K562 (cell line): ENCODE data around the gene MAP2K7. TPM values are rescaled to one million over a fixed set of nuclear protein-coding genes. Genes with fewer than 3 reads are reported as not detected.
"Not testable (repeated sequence)": the region's sequence is repeated elsewhere in the genome, so short reads cannot be mapped to it uniquely, and the experiment has no call there.

Experiments
- ATAC-seq: fragments of 200-7000 bp; cut with Tn5 transposase; 3 replicates; pipeline ENCODE4 v1.9.1; 2020; ENCODE audit warnings: moderate library complexity
- BruUV-seq: library from RNA; stranded (reverse); fragments of 400-500 nt; replicated peaks from 2 replicates; lab custom pipeline; 2021; lab: Mats Ljungman, UMichigan
- CTCF ChIA-PET: fragments of 300-600 bp; formaldehyde crosslinking; extraction: SDS; loops from one replicate; lab custom pipeline; 2021; ENCODE audit warnings: low intra/inter-chr PET ratio; lab: Yijun Ruan, JAX
- POLR2A ChIA-PET: fragments of 300-600, 350-650 bp; sonication (Branson Sonifier 250); formaldehyde crosslinking; extraction: SDS; loops from one replicate; lab custom pipeline; 2021; ENCODE audit warnings: antibody characterized with exemption, inconsistent platforms; lab: Yijun Ruan, JAX
- DNase-seq, 4 experiments: peaks; one replicate each; pipeline versions ENCODE4 v3.0.0 to v3.0.0-alpha.2; 2011 to 2018; ENCODE audit warnings: low spot score in 3 of 4, mixed read lengths in 3 of 4; ENCODE audit errors: extremely low read depth in 1 of 4
- FAIRE-seq: peaks from 2 replicates; lab custom pipeline; 2011; peaks lifted over from hg19 to GRCh38; lab: Jason Lieb, UNC
- H2AFZ ChIP-seq: 2 replicates; pipeline ENCODE4 v1.6.0; 2011; ENCODE audit warnings: low read depth, low read length, control low read depth, inconsistent platforms
- H3K27ac ChIP-seq: fragments of 200-600 bp; 3 replicates; pipeline ENCODE4 v1.8.0; 2011; ENCODE audit warnings: low read depth, mild to moderate bottlenecking, control low read depth, inconsistent platforms, low read length, moderate library complexity, mixed read lengths; ENCODE audit errors: extremely low read depth
- H3K27me3 ChIP-seq, 2 experiments: fragments of 300-600 bp in 1 of 2; 2 replicates in 1 of 2; 3 replicates in 1 of 2; pipeline versions ENCODE4 v1.6.0 to v1.8.0; 2011; ENCODE audit warnings: inconsistent platforms in 2 of 2, low read length in 2 of 2, mild to moderate bottlenecking in 1 of 2, mixed read lengths in 1 of 2, moderate library complexity in 1 of 2; ENCODE audit not compliant: control insufficient read depth in 2 of 2, insufficient read depth in 2 of 2
- H3K36me3 ChIP-seq: fragments of 300-600 bp; 3 replicates; pipeline ENCODE4 v1.8.0; 2011; ENCODE audit warnings: mild to moderate bottlenecking, low read length, inconsistent platforms; ENCODE audit not compliant: control insufficient read depth, insufficient read depth
- H3K4me1 ChIP-seq, 2 experiments: fragments of 200-600 bp in 1 of 2; replicated peaks in 1 of 2; 2 replicates in 1 of 2; 3 replicates in 1 of 2; pipeline versions ENCODE4 v1.5.1 to v1.8.0; 2011; ENCODE audit warnings: inconsistent platforms in 2 of 2, low read length in 2 of 2, mild to moderate bottlenecking in 1 of 2, mixed read lengths in 1 of 2, moderate library complexity in 1 of 2; ENCODE audit not compliant: control insufficient read depth in 2 of 2, insufficient read depth in 2 of 2
- H3K4me2 ChIP-seq: 2 replicates; pipeline ENCODE4 v1.6.1; 2011; ENCODE audit warnings: low read length, control low read depth, inconsistent platforms, mixed read lengths; ENCODE audit not compliant: insufficient read depth
- H3K4me3 ChIP-seq: fragments of 200-600 bp; sonication (generic), shearing (Covaris generic); 2 replicates; pipeline ENCODE4 v1.5.1; 2016; ENCODE audit warnings: control low read depth, inconsistent platforms
- H3K79me2 ChIP-seq: fragments of 200-600 bp; 3 replicates; pipeline ENCODE4 v1.8.0; 2011; ENCODE audit warnings: low read length, inconsistent platforms; ENCODE audit not compliant: control insufficient read depth, insufficient read depth
- H3K9ac ChIP-seq, 2 experiments: 2 replicates each; pipeline versions ENCODE4 v1.6.0 to v1.6.1; 2011; ENCODE audit warnings: low read depth in 2 of 2, low read length in 2 of 2, control low read depth in 1 of 2, inconsistent platforms in 1 of 2, mild to moderate bottlenecking in 1 of 2, mixed read lengths in 1 of 2; ENCODE audit not compliant: insufficient read depth in 1 of 2
- H3K9me1 ChIP-seq: one replicate; pipeline ENCODE4 v1.6.0; 2011; ENCODE audit warnings: inconsistent platforms, mild to moderate bottlenecking, low read length, moderate library complexity; ENCODE audit not compliant: control insufficient read depth, insufficient read depth
- H3K9me3 ChIP-seq: replicated peaks from 2 replicates; pipeline ENCODE4 v1.5.1; 2011; ENCODE audit warnings: low read depth, low read length, inconsistent platforms; ENCODE audit not compliant: control insufficient read depth, insufficient read depth
- H4K20me1 ChIP-seq: replicated peaks from 2 replicates; pipeline ENCODE4 v1.6.1; 2011; ENCODE audit warnings: low read length, inconsistent platforms, mixed read lengths; ENCODE audit not compliant: control insufficient read depth, insufficient read depth
- CXXC5 ChIP-seq: fragments of 250-450 bp; sonication (Bioruptor Pico); IDR thresholded peaks from 2 replicates; pipeline ENCODE4 v1.8.0; 2022; ENCODE audit warnings: inconsistent platforms, mild to moderate bottlenecking, moderate library complexity
- EP300 ChIP-seq: IDR thresholded peaks from 2 replicates; pipeline ENCODE4 v1.6.1; 2012; ENCODE audit warnings: low read length, improper control_type of control experiment
- WGBS: fragments of 100-300 bp; shearing (Covaris generic); methylation state at CpG from one replicate; pipeline ENCODE4 v1.1.6; 2016; ENCODE audit warnings: low coverage, mixed read lengths; ENCODE audit not compliant: insufficient coverage; ENCODE audit errors: missing lambda C conversion rate; 5-methylcytosine and 5-hydroxymethylcytosine counted together
- in situ Hi-C: fragments of 300-500 bp; cut with MboI; formaldehyde crosslinking; loops from 4 replicates; pipeline ENCODE4 v1.15.0; 2018; ENCODE audit warnings: inconsistent platforms, mixed read lengths
- intact Hi-C: fragments of 100-400 bp; cut with micrococcal nuclease; formaldehyde crosslinking; loops from 2 replicates; pipeline ENCODE4 v1.14.2; 2022
- polyA plus RNA-seq, 8 experiments: library from polyadenylated mRNA; depleted of rRNA in 4 of 8; stranded (reverse) in 5 of 8; unstranded in 3 of 8; fragments of >200 nt; fragmentation: Nextera tagmentation in 2 of 8; fragmentation: Illumina TruSeq in 1 of 8; extraction: Ambion mirVana in 2 of 8; extraction: Trizol in 1 of 8; gene quantifications; 2 replicates each; pipeline versions ENCODE4 v1.2.1 to v1.2.3, GENCODE V29; 2011 to 2014; ENCODE audit warnings: inconsistent platforms in 1 of 8, missing spikeins in 1 of 8
- total RNA-seq, 7 experiments: library from RNA; depleted of rRNA in 6 of 7; stranded (reverse); fragments of >200 nt in 6 of 7; fragmentation: Illumina TruSeq in 2 of 7; extraction: Trizol in 2 of 7; gene quantifications; 2 replicates each; pipeline versions ENCODE4 v1.2.1 to v1.2.3, GENCODE V29; 2011 to 2021; ENCODE audit warnings: low replicate concordance in 1 of 7
- TF ChIP-seq, protein P1 (sequence below): fragments of 450-650 bp; IDR thresholded peaks from 2 replicates; pipeline ENCODE4 v1.6.1; 2017; ENCODE audit warnings: antibody characterized with exemption, mild to moderate bottlenecking

Gene MAP2K7
- total and polyA plus RNA-seq, 9 of the 15 experiments (the other 6 are each of a cell fraction or from before 2014, with no cell fraction given), result 0.51 to 45.8 (median 14.1) TPM

DNA sequence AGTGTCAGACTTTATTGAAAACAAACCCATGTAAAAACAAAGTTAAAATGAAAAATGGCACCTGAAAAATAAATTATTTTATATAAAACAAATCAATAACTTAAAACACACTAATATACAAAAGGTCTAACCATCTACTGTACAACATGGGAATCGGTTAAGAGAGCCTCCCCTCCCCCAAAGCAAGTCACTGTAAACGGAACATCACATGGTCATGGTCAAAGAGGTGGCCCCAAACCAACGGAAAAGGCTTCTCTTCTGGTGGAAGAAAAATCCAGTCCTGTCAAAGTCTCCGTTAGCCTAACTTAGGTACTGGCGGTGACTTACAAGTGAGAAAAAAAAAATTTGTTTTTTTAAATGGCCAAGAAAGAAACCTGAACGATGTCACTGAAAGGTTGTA lies 55.5 kb downstream of the MAP2K7 start (continued):
- TF ChIP-seq, protein P1, sequence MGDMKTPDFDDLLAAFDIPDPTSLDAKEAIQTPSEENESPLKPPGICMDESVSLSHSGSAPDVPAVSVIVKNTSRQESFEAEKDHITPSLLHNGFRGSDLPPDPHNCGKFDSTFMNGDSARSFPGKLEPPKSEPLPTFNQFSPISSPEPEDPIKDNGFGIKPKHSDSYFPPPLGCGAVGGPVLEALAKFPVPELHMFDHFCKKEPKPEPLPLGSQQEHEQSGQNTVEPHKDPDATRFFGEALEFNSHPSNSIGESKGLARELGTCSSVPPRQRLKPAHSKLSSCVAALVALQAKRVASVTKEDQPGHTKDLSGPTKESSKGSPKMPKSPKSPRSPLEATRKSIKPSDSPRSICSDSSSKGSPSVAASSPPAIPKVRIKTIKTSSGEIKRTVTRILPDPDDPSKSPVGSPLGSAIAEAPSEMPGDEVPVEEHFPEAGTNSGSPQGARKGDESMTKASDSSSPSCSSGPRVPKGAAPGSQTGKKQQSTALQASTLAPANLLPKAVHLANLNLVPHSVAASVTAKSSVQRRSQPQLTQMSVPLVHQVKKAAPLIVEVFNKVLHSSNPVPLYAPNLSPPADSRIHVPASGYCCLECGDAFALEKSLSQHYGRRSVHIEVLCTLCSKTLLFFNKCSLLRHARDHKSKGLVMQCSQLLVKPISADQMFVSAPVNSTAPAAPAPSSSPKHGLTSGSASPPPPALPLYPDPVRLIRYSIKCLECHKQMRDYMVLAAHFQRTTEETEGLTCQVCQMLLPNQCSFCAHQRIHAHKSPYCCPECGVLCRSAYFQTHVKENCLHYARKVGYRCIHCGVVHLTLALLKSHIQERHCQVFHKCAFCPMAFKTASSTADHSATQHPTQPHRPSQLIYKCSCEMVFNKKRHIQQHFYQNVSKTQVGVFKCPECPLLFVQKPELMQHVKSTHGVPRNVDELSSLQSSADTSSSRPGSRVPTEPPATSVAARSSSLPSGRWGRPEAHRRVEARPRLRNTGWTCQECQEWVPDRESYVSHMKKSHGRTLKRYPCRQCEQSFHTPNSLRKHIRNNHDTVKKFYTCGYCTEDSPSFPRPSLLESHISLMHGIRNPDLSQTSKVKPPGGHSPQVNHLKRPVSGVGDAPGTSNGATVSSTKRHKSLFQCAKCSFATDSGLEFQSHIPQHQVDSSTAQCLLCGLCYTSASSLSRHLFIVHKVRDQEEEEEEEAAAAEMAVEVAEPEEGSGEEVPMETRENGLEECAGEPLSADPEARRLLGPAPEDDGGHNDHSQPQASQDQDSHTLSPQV, result 0 out of 2 replicates have a peak, but pooled peaks have one; percentile 15
- TF ChIP-seq EP300, result peak; percentile 18; the same call in 1 of the 2 replicates
- TF ChIP-seq CXXC5 (CRISPR knock-in tag), result 0 out of 2 replicates have a peak, but pooled peaks have one; percentile 28

GRCh38 chr19:7961082-7961481 lies 57.4 kb downstream of the MAP2K7 start:
- FAIRE-seq, CTCF ChIA-PET, intact Hi-C loops: not testable (repeated sequence)

More at GRCh38 chr19:7961082-7961481, 57.4 kb downstream of the MAP2K7 start:
- Histone ChIP-seq H3K36me3 (peaks cover 82% of the 10 kb centered on the region; the same call in 2 of the 3 replicates), H3K4me1 (peaks cover 7 to 11% of the 10 kb centered on the region in 2 experiments; a peak in 4 of 5 replicates)
- H3K4me3 ChIP-seq, H3K4me2 ChIP-seq, H3K9me3 ChIP-seq, H3K79me2 ChIP-seq, in situ Hi-C loops, H3K27ac ChIP-seq, H3K27me3 ChIP-seq, H4K20me1 ChIP-seq, H2AFZ ChIP-seq, H3K9ac ChIP-seq, ATAC-seq, DNase-seq, H3K9me1 ChIP-seq, BruUV-seq: not testable (repeated sequence)
- 78% methylated on average over 4 of the region's 4 CpGs for WGBS
- POLR2A ChIA-PET, result interaction anchor here (0.7 kb wide), 1 partner anchor 9 kb away, joined by 3 read pairs; no protein-coding TSS in a partner anchor
